ENCODE measurements around the gene FAF1.

The FAF1 gene

DNA sequence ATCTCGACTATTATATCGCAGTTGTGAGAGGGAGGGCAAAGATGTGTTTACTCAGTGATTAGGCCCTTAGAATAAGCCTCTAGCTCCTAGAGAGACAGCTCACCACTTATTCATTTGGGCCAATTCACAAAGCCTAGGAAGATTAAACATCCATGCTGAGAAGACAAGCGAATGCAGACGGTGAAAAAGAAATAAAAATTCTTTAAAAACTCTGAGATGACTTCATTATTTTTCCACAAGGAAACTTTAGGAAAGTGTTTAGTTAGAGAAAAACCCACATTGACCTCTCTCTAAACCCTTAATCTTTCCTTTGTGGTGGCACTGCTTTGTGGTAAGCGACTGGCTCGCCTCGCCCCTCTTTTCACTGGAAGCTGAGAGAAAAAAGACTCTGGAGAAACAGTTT lies 390.0 kb downstream of the FAF1 start:
- TF ChIP-seq ZBTB7A (IDR thresholded peaks at IDR 0.05; ENCODE audit: low read depth) (no peak), YY1 (IDR thresholded peaks at IDR 0.05; ENCODE audit: low read depth) (no peak), CEBPB (IDR thresholded peaks at IDR 0.05) (no peak), CREB1 (IDR thresholded peaks at IDR 0.05; ENCODE audit: low read depth) (no peak), EP300 (IDR thresholded peaks at IDR 0.05; ENCODE audit: borderline replicate concordance) (no peak), TEAD4 (IDR thresholded peaks at IDR 0.05) (no peak), TAF1 (IDR thresholded peaks at IDR 0.05; ENCODE audit: low read depth) (no peak), NFIC (IDR thresholded peaks at IDR 0.05) (no peak), FOXM1 (IDR thresholded peaks at IDR 0.05; ENCODE audit: borderline replicate concordance, low read depth) (no peak), RAD21 (IDR thresholded peaks at IDR 0.05; ENCODE audit: low read depth) (no peak), TCF12 (IDR thresholded peaks at IDR 0.05; ENCODE audit: low read depth) (no peak), EGR1 (IDR thresholded peaks at IDR 0.05) (no peak)
- TF ChIP-seq, protein P1, sequence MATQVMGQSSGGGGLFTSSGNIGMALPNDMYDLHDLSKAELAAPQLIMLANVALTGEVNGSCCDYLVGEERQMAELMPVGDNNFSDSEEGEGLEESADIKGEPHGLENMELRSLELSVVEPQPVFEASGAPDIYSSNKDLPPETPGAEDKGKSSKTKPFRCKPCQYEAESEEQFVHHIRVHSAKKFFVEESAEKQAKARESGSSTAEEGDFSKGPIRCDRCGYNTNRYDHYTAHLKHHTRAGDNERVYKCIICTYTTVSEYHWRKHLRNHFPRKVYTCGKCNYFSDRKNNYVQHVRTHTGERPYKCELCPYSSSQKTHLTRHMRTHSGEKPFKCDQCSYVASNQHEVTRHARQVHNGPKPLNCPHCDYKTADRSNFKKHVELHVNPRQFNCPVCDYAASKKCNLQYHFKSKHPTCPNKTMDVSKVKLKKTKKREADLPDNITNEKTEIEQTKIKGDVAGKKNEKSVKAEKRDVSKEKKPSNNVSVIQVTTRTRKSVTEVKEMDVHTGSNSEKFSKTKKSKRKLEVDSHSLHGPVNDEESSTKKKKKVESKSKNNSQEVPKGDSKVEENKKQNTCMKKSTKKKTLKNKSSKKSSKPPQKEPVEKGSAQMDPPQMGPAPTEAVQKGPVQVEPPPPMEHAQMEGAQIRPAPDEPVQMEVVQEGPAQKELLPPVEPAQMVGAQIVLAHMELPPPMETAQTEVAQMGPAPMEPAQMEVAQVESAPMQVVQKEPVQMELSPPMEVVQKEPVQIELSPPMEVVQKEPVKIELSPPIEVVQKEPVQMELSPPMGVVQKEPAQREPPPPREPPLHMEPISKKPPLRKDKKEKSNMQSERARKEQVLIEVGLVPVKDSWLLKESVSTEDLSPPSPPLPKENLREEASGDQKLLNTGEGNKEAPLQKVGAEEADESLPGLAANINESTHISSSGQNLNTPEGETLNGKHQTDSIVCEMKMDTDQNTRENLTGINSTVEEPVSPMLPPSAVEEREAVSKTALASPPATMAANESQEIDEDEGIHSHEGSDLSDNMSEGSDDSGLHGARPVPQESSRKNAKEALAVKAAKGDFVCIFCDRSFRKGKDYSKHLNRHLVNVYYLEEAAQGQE (IDR thresholded peaks at IDR 0.05; ENCODE audit: low read depth) = no peak
- TF ChIP-seq, protein P2, sequence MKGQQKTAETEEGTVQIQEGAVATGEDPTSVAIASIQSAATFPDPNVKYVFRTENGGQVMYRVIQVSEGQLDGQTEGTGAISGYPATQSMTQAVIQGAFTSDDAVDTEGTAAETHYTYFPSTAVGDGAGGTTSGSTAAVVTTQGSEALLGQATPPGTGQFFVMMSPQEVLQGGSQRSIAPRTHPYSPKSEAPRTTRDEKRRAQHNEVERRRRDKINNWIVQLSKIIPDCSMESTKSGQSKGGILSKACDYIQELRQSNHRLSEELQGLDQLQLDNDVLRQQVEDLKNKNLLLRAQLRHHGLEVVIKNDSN (IDR thresholded peaks at IDR 0.05) = no peak
- TF ChIP-seq, protein P3, sequence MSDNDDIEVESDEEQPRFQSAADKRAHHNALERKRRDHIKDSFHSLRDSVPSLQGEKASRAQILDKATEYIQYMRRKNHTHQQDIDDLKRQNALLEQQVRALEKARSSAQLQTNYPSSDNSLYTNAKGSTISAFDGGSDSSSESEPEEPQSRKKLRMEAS (IDR thresholded peaks at IDR 0.05) = no peak

DNA sequence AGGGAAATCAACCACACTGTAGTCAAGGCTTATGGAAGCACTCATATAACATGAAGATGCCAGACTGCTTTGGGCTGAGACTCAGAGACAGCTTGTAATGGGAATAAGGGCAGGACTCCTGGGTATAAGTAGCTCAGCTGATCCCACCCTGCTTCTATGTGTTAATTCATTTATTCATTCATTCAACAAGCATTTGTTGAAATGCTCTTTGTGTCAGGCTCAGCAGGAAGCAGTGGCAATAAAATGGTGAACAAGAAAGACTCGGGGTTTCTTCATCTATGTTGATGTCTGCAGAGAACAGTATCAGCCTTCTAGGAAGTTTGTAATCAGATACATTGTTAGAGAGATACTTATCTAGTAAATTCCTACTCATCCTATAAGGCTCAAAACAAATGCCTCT lies 391.3 kb downstream of the FAF1 start:
- TF ChIP-seq TAF1 (IDR thresholded peaks at IDR 0.05; ENCODE audit: low read depth) (no peak), CEBPB (IDR thresholded peaks at IDR 0.05) (no peak), FOXM1 (IDR thresholded peaks at IDR 0.05; ENCODE audit: borderline replicate concordance, low read depth) (no peak), TCF12 (IDR thresholded peaks at IDR 0.05; ENCODE audit: low read depth) (no peak), YY1 (IDR thresholded peaks at IDR 0.05; ENCODE audit: low read depth) (no peak), CREB1 (IDR thresholded peaks at IDR 0.05; ENCODE audit: low read depth) (no peak), TEAD4 (IDR thresholded peaks at IDR 0.05) (no peak), EGR1 (IDR thresholded peaks at IDR 0.05) (no peak)
- TF ChIP-seq, protein P3 (IDR thresholded peaks at IDR 0.05) = no peak

DNA sequence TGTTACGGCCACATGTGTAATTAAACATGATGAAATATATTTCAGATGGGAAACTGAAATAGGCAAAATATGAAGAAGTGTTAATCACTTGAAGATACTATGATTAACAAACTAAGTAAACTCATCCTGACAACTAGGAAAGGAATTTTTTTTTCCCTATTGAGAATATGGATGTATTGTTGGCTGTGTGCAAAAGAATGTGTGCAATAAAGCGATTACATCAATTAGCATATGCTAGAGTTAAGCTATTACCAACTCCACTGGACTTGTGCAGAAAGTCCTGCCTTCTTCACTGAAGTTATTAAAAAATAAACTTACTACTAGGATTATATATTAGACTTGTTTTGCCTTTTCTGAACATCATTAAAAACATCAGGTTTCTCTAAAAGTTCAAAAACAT lies 393.7 kb downstream of the FAF1 start:
- no peak for TF ChIP-seq ZBTB7A (IDR thresholded peaks at IDR 0.05; ENCODE audit: low read depth)
- TF ChIP-seq FOXM1 (IDR thresholded peaks at IDR 0.05; ENCODE audit: borderline replicate concordance, low read depth) = no peak
- TF ChIP-seq EP300 (IDR thresholded peaks at IDR 0.05; ENCODE audit: borderline replicate concordance) = no peak
- TF ChIP-seq CREB1 (IDR thresholded peaks at IDR 0.05; ENCODE audit: low read depth) = no peak
- TF ChIP-seq EGR1 (IDR thresholded peaks at IDR 0.05) = no peak
- no peak for TF ChIP-seq TEAD4 (IDR thresholded peaks at IDR 0.05)
- TF ChIP-seq NFIC (IDR thresholded peaks at IDR 0.05) = no peak
- TF ChIP-seq, protein P3 (IDR thresholded peaks at IDR 0.05) = no peak
- TF ChIP-seq, protein P1 (IDR thresholded peaks at IDR 0.05; ENCODE audit: low read depth) = no peak

DNA sequence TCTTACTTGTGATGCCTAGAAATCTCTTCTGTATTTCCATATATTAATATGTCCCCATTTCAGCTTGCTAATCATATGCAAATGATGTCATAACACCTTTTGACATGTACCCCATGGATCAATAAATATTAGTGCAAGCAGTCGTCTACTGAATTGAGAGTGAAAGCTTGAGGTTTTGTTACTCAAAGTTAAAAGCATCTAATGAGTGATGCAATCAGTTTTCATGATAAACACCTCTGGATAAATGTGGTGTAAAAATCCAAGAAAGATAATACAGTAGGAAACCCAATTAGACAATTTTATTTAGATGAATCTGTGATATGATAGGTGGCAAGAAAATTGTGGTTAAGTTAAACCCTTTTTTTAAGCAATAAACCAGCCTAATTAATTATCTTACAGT lies 395.6 kb downstream of the FAF1 start:
- TF ChIP-seq FOXM1 (IDR thresholded peaks at IDR 0.05; ENCODE audit: borderline replicate concordance, low read depth) = no peak
- TF ChIP-seq NFIC (IDR thresholded peaks at IDR 0.05) = no peak
- no peak for TF ChIP-seq EP300 (IDR thresholded peaks at IDR 0.05; ENCODE audit: borderline replicate concordance)
- TF ChIP-seq CREB1 (IDR thresholded peaks at IDR 0.05; ENCODE audit: low read depth) = no peak
- TF ChIP-seq TEAD4 (IDR thresholded peaks at IDR 0.05) = no peak
- no peak for TF ChIP-seq RAD21 (IDR thresholded peaks at IDR 0.05; ENCODE audit: low read depth)
- TF ChIP-seq, protein P1 (IDR thresholded peaks at IDR 0.05; ENCODE audit: low read depth) = no peak
- no peak for TF ChIP-seq YY1 (IDR thresholded peaks at IDR 0.05; ENCODE audit: low read depth)
- TF ChIP-seq EGR1 (IDR thresholded peaks at IDR 0.05) = no peak
- TF ChIP-seq, protein P2 (IDR thresholded peaks at IDR 0.05) = no peak
- TF ChIP-seq, protein P3 (IDR thresholded peaks at IDR 0.05) = no peak
- TF ChIP-seq CEBPB (IDR thresholded peaks at IDR 0.05) = no peak
- no peak for TF ChIP-seq TCF12 (IDR thresholded peaks at IDR 0.05; ENCODE audit: low read depth)
